Peyer's patch (tissue), 4 donors: ENCODE data around the gene PEX6. TPM values are rescaled to one million over a fixed set of nuclear protein-coding genes. Genes with fewer than 3 reads are reported as not detected.
"Not testable (repeated sequence)": the region's sequence is repeated elsewhere in the genome, so short reads cannot be mapped to it uniquely, and the experiment has no call there.

ENCODE experiments used
- DNase-seq, 3 donors: peaks; one replicate each; pipeline ENCODE4 v3.0.0-alpha.2; 2017 to 2019
- H3K27ac ChIP-seq, 4 donors: fragments of 200-600 bp; sonication (generic); one replicate each; pipeline ENCODE4 v1.5.1; 2016 to 2019
- H3K27me3 ChIP-seq, 2 donors: fragments of 200-600 bp; sonication (generic); one replicate each; pipeline ENCODE4 v1.5.1; 2019
- H3K36me3 ChIP-seq, 3 donors: fragments of 200-600 bp; sonication (generic); one replicate each; pipeline ENCODE4 v1.5.1; 2016 to 2019
- H3K4me1 ChIP-seq, 4 donors: fragments of 200-600 bp; sonication (generic); one replicate each; pipeline ENCODE4 v1.5.1; 2016 to 2019
- H3K4me3 ChIP-seq, 4 donors: fragments of 200-600 bp; sonication (generic); 1 replicate in 3 of 4; 2 replicates in 1 of 4; pipeline ENCODE4 v1.5.1; 2016 to 2019; ENCODE audit warnings: mild to moderate bottlenecking in 1 of 4
- H3K9me3 ChIP-seq, 4 donors: fragments of 200-600 bp; sonication (generic); one replicate each; pipeline ENCODE4 v1.5.1; 2016 to 2019; ENCODE audit warnings: mild to moderate bottlenecking in 1 of 4
- POLR2A ChIP-seq, 2 donors: fragments of 450-650 bp; IDR thresholded peaks; one replicate each; pipeline ENCODE4 v1.5.1; 2017; ENCODE audit warnings: antibody characterized with exemption in 2 of 2, mild to moderate bottlenecking in 2 of 2, moderate library complexity in 2 of 2
- total RNA-seq, 4 donors: library from RNA; depleted of rRNA; stranded (reverse); fragments of >200 nt; gene quantifications; one replicate each; pipeline ENCODE4 v1.1.0, GENCODE V29; 2016
- TF ChIP-seq, protein P1 (sequence below), 6 experiments: fragments of 450-650 bp in 4 of 6; fragments of 200-600 bp in 2 of 6; sonication (generic) in 1 of 6; IDR thresholded peaks; one replicate each; pipeline ENCODE4 v1.5.1; 2017 to 2019; ENCODE audit warnings: antibody characterized with exemption in 6 of 6, mild to moderate bottlenecking in 3 of 6, moderate library complexity in 1 of 6

Gene PEX6
- total RNA-seq, 4 donors from 2014 or later: 19.0 to 61.3 (median 39.0) TPM

DNA sequence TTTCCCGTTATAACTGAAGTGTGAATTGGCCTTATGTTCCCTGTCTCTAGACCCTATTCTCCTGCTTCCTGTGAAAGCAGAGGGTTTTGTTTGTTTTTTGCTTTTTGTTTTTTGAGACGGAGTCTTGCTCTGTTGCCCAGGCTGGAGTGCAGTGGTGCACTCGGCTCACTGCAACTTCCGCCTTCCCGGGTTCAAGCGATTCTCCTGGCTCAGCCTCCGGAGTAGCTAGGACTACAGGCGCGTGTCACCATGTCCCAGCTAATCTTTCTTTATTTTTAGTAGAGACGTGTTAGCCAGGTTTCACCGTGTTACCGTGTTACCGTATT is 19.1 kb downstream of the PEX6 start:
- Histone ChIP-seq H3K4me3 (peak overlapping the region; percentile 35 to 62 (median 54)), H3K36me3 (peaks cover 0 to 28% (median 0%) of the 10 kb centered on the region in 3 donors), H3K9me3 (no peaks in the 10 kb centered on the region), H3K27me3 (no peaks in the 10 kb centered on the region), H3K27ac (no peak overlapping the region), H3K4me1 (peaks cover 3 to 16% (median 9%) of the 10 kb centered on the region in 4 donors)
- DNase-seq: no peak
- TF ChIP-seq, protein P1, sequence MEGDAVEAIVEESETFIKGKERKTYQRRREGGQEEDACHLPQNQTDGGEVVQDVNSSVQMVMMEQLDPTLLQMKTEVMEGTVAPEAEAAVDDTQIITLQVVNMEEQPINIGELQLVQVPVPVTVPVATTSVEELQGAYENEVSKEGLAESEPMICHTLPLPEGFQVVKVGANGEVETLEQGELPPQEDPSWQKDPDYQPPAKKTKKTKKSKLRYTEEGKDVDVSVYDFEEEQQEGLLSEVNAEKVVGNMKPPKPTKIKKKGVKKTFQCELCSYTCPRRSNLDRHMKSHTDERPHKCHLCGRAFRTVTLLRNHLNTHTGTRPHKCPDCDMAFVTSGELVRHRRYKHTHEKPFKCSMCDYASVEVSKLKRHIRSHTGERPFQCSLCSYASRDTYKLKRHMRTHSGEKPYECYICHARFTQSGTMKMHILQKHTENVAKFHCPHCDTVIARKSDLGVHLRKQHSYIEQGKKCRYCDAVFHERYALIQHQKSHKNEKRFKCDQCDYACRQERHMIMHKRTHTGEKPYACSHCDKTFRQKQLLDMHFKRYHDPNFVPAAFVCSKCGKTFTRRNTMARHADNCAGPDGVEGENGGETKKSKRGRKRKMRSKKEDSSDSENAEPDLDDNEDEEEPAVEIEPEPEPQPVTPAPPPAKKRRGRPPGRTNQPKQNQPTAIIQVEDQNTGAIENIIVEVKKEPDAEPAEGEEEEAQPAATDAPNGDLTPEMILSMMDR (IDR thresholded peaks at IDR 0.05): no peak
- no peak for TF ChIP-seq POLR2A (IDR thresholded peaks at IDR 0.05)

DNA sequence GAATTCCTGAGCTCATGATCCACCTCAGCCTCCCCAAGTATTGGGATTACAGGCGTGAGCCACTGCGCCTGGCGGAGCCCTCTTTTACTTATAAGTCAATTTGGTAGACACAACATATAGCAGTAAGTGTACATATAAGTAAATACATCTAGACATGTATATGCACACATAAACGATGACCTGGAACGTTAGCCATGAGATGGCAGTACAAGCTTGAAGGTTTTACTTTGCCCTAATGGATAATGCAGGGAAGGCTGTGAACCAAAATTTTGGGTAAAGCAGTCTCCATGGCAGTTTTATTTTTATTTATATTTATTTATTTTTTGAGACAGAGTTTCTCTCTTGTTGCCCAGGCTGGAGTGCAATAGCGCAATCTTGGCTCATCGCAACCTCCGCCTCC is 20.9 kb downstream of the PEX6 start:
- H3K9me3 ChIP-seq: no peaks in the 10 kb centered on the region
- H3K4me1 ChIP-seq: peaks cover 3 to 16% (median 9%) of the 10 kb centered on the region in 4 donors
- no peak overlapping the region for H3K27ac ChIP-seq
- no peak overlapping the region for H3K4me3 ChIP-seq
- no peak for DNase-seq
- H3K36me3 ChIP-seq: peaks cover 0 to 12% (median 0%) of the 10 kb centered on the region in 3 donors
- H3K27me3 ChIP-seq: no peaks in the 10 kb centered on the region
- TF ChIP-seq, protein P1 (IDR thresholded peaks at IDR 0.05): peak in 1 of 6 experiments; percentile 7
- no peak for TF ChIP-seq POLR2A (IDR thresholded peaks at IDR 0.05)

DNA sequence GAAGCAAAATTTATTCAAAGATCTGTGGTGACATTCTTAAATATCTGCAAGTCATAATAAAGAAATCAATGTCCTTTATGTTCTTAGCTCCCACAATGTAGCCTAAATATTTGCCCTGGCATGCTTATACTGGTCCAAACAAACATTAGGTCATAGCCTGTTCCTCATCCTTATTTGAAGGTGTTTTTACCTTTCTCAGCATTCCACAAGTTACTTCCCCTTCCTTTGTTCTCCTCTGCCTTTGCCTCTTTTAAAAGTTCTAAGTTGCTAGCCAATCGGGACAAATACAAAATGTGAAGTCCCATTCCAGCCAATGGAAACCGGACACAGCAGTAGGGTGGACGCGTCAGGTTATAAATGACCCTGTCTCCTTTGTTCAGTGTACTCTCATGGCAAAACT is 24.6 kb downstream of the PEX6 start:
- not testable (repeated sequence) for H3K27me3 ChIP-seq, H3K27ac ChIP-seq, DNase-seq, H3K36me3 ChIP-seq, H3K4me3 ChIP-seq, H3K4me1 ChIP-seq, H3K9me3 ChIP-seq

DNA sequence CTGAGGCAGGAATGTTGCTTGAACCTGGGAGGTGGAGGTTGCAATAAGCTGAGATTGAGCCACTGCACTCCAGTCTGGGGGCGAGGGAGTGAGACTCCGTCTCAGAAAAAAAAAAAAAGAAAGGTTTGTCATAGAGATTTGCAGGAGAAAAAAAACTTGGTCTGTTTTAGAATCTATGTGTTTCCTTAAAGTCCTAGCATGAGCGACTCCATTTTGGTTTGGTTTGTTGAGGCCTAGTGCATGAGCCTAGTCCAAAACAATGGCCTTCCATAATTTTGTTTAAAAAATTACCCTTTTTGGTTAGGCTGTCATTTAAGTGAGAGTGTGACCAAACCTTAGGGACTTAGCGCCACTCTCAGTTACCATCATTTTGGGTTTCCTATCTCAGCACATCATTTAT is 26.6 kb downstream of the PEX6 start:
- no peak for DNase-seq
- Histone ChIP-seq H3K4me1 (no peaks in the 10 kb centered on the region), H3K27ac (no peak overlapping the region), H3K27me3 (no peaks in the 10 kb centered on the region), H3K9me3 (no peaks in the 10 kb centered on the region), H3K36me3 (no peaks in the 10 kb centered on the region), H3K4me3 (no peak overlapping the region)
- TF ChIP-seq, protein P1 (IDR thresholded peaks at IDR 0.05): no peak

DNA sequence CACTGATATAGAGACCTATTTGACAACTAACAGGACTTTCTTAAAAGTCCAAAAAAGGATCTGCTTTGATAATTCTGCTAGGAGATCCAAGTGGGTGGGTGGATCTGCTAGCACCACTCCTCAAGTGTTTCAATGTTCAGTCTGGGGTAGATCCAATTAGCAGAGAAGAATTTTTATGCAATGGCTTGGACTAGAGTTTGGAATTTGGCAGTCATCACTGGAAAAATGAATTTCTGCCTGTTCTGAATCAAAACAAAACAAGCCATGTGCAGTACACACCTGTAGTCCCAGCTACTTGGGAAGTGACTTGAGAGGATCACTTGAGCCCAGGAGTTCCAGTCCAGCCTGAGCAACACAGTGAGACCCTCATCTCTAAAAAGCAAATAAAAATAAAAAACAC is 31.0 kb downstream of the PEX6 start:
- no peaks in the 10 kb centered on the region for H3K4me1 ChIP-seq
- no peaks in the 10 kb centered on the region for H3K27me3 ChIP-seq
- no peaks in the 10 kb centered on the region for H3K36me3 ChIP-seq
- no peak for DNase-seq
- no peak overlapping the region for H3K27ac ChIP-seq
- H3K4me3 ChIP-seq: no peak overlapping the region
- no peaks in the 10 kb centered on the region for H3K9me3 ChIP-seq
- TF ChIP-seq, protein P1 (IDR thresholded peaks at IDR 0.05): no peak
- TF ChIP-seq POLR2A (IDR thresholded peaks at IDR 0.05): no peak

DNA sequence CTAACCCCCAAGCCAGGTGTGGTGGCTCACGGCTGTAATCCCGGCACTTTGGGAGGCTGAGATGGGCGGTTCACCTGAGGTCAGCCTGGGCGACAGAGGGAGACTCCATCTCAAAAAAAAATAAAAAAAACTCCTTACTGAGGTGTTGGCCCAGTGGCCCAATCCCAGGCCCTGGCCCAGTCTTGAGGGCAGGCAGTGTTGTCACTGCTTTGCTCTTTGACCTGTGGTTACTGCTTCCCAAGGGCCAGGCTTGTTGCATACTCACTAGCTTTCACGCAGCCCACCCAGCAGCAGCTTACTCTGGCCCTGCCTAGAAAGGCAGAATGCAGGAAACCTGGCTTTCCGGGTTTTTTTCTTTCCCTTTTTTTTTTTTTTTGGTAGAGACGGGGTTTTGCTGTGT is 36.5 kb downstream of the PEX6 start:
- H3K27ac ChIP-seq: no peak overlapping the region
- DNase-seq: no peak
- H3K36me3 ChIP-seq: peaks cover 0 to 23% (median 0%) of the 10 kb centered on the region in 3 donors
- H3K4me3 ChIP-seq: no peak overlapping the region
- TF ChIP-seq, protein P1 (IDR thresholded peaks at IDR 0.05): no peak
- no peak for TF ChIP-seq POLR2A (IDR thresholded peaks at IDR 0.05)
- H3K27me3 ChIP-seq: no peaks in the 10 kb centered on the region
- no peaks in the 10 kb centered on the region for H3K9me3 ChIP-seq
- H3K4me1 ChIP-seq: no peaks in the 10 kb centered on the region

DNA sequence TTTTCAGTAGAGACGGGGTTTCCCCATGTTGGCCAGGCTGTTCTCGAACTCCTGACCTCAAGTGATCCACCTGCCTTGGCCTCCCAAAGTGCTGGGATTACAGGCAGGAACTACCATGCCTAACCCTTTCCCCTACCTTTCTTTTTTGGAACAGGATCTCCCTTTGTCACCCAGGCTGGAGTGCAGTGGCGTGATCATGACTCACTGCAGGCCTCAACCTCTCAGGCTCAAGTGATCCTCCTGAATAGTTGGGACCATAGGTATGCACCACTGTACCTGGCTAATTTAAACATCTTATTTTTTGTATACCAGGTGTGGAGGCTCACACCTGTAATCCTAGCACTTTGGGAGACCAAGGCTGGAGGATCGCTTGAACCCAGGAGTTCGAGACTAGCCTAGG is 37.6 kb downstream of the PEX6 start:
- H3K4me1 ChIP-seq, DNase-seq, H3K27ac ChIP-seq, H3K27me3 ChIP-seq, H3K4me3 ChIP-seq, H3K9me3 ChIP-seq: not testable (repeated sequence)
- H3K36me3 ChIP-seq: peaks cover 0 to 32% (median 0%) of the 10 kb centered on the region in 3 donors
